Measurements from ENCODE around the gene HTR6.

HTR6 gene

DNA sequence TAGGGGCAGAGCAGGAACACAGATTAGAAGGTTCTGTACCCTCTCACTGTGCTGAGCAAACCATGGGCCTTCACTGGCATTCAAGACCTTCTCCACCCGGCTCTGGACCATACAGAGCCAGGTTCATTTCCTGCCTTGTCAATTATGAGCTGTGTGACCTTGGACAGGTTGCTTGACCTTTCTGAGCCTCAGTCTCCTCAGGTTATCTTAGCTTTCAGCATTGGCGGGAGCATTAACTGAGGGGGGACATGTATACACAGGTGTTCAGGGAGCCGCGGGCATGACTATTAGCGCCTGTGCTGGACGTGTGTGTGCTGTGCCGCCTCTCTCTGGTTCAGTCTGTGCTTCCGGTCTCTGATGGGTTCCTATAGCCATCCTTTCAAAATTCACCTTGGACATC lies 32.1 kb downstream of the HTR6 start:
- Histone ChIP-seq H3K9me3 (ENCODE audit: control insufficient read depth, low read depth, low read length) (no peaks in the 10 kb centered on the region), H3K4me3 (ENCODE audit: low read length) (no peak overlapping the region), H3K4me1 (ENCODE audit: control insufficient read depth, low read depth, low read length) (no peaks in the 10 kb centered on the region), H3K36me3 (ENCODE audit: control insufficient read depth, low read depth, low read length) (no peaks in the 10 kb centered on the region), H3K9ac (ENCODE audit: low read length) (no peak overlapping the region), H3K27ac (ENCODE audit: low read length) (no peak overlapping the region), H3K27me3 (ENCODE audit: control insufficient read depth, insufficient read depth, low read length) (no peaks in the 10 kb centered on the region)

DNA sequence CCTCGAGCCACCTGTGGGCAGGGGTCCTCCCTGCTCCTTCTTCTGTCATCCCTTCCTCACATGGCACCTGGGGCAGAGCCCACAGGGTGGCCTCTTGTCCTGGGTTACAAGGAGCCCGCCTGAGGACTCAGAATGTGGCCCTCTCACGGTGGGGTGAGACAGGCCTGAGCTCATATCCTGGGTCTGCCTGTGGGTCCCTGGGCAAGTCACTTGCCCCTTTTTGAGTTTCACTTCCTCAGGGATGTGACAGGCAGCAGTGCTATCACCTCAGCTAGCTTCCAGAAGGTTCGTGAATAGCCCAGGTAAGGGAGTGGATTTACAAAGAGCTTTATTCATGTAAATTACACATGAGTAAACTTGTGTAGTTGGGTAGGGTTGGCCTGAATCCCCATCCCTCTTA lies 33.5 kb downstream of the HTR6 start:
- H3K9ac ChIP-seq (ENCODE audit: low read length), result no peak overlapping the region

DNA sequence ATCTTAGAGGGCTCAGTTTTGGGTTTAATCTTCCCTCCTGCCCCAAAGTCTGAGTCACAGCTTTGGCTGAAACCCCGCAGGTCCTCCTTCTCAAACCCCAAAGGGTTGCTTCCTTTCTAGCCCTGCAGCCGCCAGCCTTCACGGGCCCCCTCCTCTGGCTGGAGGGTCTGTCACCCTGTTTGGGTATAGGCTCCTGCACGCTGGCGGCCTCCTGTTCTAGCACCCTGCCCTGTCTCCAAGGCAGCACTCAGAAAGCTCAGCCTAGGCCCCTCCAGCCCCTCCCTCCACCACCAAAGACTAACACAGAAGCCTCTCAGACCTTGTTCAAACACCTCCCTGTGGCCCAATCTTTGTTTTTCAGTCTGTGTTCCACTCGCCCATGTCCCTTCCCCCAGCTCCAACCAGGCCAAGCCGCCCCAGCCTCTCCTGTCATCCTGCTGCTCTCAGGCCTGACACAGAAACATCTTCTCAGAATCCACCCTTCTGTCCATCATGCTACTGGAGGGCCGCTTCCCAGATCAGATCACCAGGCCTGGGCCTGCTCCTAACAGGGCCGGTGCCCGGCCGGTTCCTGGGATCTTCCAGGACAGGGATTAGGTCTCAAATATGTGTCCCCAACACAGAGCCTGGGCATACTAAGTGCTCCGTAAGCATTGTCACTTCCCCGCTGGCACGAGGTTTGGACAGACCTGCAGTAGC lies 35.6 kb downstream of the HTR6 start:
- Histone ChIP-seq H3K36me3 (ENCODE audit: control insufficient read depth, low read depth, low read length) (no peaks in the 10 kb centered on the region), H3K27me3 (ENCODE audit: control insufficient read depth, insufficient read depth, low read length) (no peaks in the 10 kb centered on the region), H3K27ac (ENCODE audit: low read length) (no peak overlapping the region), H3K9ac (ENCODE audit: low read length) (no peak overlapping the region), H3K4me3 (ENCODE audit: low read length) (no peak overlapping the region), H3K4me1 (ENCODE audit: control insufficient read depth, low read depth, low read length) (peaks cover 7% of the 10 kb centered on the region), H3K9me3 (ENCODE audit: control insufficient read depth, low read depth, low read length) (no peaks in the 10 kb centered on the region)

More for the DNA sequence above, 33.5 kb downstream of the HTR6 start:
- no peaks in the 10 kb centered on the region for H3K4me1 ChIP-seq (ENCODE audit: control insufficient read depth, low read depth, low read length)
- H3K27ac ChIP-seq (ENCODE audit: low read length), result no peak overlapping the region
- H3K36me3 ChIP-seq (ENCODE audit: control insufficient read depth, low read depth, low read length), result no peaks in the 10 kb centered on the region
- no peaks in the 10 kb centered on the region for H3K27me3 ChIP-seq (ENCODE audit: control insufficient read depth, insufficient read depth, low read length)
- H3K4me3 ChIP-seq (ENCODE audit: low read length), result no peak overlapping the region
- H3K9me3 ChIP-seq (ENCODE audit: control insufficient read depth, low read depth, low read length), result no peaks in the 10 kb centered on the region

DNA sequence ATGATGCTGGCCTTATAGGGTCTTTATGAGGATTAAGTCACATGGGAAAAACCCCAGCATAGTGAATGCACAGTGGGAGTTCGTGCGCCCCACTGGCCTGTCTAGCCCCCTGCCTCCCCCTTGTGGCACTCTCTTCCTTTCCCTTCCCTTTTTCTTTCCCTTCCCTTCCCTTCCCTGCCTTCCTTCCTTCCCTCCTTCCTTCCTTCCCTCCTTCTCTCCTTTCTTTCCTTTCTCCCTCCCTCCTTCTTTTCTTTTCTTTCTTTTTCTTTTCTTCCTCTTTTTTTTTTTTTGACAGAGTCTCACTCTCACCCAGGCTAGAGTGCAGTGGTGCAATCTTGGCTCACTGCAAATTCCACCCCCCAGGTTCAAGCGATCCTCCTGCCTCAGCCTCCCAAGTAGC lies 38.6 kb downstream of the HTR6 start:
- no peak overlapping the region for H3K9ac ChIP-seq (ENCODE audit: low read length)
- no peaks in the 10 kb centered on the region for H3K27me3 ChIP-seq (ENCODE audit: control insufficient read depth, insufficient read depth, low read length)
- peaks cover 7% of the 10 kb centered on the region for H3K4me1 ChIP-seq (ENCODE audit: control insufficient read depth, low read depth, low read length)
- no peaks in the 10 kb centered on the region for H3K36me3 ChIP-seq (ENCODE audit: control insufficient read depth, low read depth, low read length)
- H3K9me3 ChIP-seq (ENCODE audit: control insufficient read depth, low read depth, low read length), result no peaks in the 10 kb centered on the region
- H3K4me3 ChIP-seq (ENCODE audit: low read length), result no peak overlapping the region
- no peak overlapping the region for H3K27ac ChIP-seq (ENCODE audit: low read length)

DNA sequence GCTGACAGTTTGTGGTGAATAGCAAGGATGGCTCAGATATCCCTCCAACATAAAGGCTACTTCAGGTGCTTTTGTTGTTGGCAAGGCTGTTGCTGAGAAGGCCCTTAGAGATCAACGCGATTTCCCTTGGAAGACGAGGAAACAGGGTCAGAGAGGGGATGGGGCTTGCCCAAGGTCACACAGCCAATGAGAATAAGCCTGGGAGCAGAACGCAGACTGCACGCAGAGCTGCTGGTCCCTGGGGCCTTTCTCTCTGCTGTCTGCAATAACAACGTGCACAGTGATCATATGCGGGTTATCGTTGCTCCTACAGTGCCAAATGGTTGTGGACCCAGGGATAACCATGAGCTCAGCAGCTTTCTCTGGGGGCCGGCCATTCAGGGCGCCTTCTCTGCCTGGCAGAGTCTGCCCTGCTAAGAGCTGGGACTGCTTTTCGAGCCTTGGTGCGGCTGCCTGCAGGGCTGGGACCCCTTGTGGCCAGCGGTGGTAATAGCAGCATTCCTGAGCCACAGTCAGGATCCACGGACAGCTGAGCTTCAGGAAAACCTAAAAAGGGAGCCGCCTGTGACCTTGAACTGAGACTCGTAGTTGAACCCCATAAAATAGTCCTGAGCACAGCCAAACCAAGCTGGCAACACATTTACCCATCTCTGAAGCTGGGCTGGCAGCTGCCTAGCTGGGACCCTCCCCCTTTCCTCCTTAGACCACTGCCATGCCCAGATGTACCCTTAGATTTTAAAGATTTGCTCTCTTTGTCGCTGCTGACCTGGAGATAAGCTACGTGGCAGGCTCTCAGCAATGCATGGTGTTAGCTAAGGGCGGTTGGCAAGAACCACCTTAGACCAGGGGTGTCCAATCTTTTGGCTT lies 39.8 kb downstream of the HTR6 start:
- Histone ChIP-seq H3K4me3 (ENCODE audit: low read length) (peak overlapping the region; percentile 1), H3K36me3 (ENCODE audit: control insufficient read depth, low read depth, low read length) (no peaks in the 10 kb centered on the region), H3K9me3 (ENCODE audit: control insufficient read depth, low read depth, low read length) (no peaks in the 10 kb centered on the region), H3K27me3 (ENCODE audit: control insufficient read depth, insufficient read depth, low read length) (no peaks in the 10 kb centered on the region), H3K27ac (ENCODE audit: low read length) (no peak overlapping the region), H3K9ac (ENCODE audit: low read length) (no peak overlapping the region), H3K4me1 (ENCODE audit: control insufficient read depth, low read depth, low read length) (peaks cover 7% of the 10 kb centered on the region)

DNA sequence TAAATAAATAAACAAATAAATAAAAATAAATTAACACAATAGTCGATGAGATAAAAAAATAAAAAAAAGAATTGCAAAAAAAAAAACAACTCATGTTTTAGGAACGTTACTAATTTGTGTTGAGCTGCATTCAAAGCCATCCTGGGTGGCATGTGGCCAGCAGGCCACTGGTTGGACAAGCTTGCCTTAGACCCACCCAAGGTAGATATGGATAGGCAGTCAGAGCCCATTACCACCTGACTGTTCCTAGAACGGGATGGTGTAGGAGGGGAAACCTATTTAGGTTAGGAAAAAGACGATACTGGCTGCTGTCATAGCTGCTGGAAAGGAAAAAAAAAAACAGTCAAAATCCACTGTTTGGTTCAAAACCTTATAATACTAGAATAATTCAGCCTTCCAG lies 40.8 kb downstream of the HTR6 start:
- H3K27me3 ChIP-seq (ENCODE audit: control insufficient read depth, insufficient read depth, low read length), result no peaks in the 10 kb centered on the region
- H3K4me1 ChIP-seq (ENCODE audit: control insufficient read depth, low read depth, low read length), result peaks cover 7% of the 10 kb centered on the region
- H3K9ac ChIP-seq (ENCODE audit: low read length), result no peak overlapping the region
- H3K27ac ChIP-seq (ENCODE audit: low read length), result no peak overlapping the region
- H3K36me3 ChIP-seq (ENCODE audit: control insufficient read depth, low read depth, low read length), result no peaks in the 10 kb centered on the region
- H3K9me3 ChIP-seq (ENCODE audit: control insufficient read depth, low read depth, low read length), result no peaks in the 10 kb centered on the region
- no peak overlapping the region for H3K4me3 ChIP-seq (ENCODE audit: low read length)

DNA sequence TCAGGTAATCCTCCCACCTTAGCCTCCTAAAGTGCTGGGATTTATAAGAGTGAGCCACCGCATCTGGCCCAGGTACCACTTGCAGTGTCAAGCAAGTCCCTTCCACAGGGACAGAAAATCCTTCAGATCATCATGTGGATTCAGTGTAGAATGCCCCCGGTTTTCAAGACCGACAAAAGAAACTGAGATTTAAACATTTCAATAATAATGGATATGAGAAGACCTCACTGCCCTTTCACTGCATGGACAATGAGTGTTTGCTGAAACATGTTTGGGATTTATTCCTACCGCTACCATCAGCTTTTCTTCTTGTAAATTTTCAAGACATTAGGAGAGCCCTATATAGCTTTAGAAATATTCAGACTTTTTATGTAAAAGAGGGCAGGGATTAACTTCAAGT lies 41.5 kb downstream of the HTR6 start:
- Histone ChIP-seq H3K27me3 (ENCODE audit: control insufficient read depth, insufficient read depth, low read length) (no peaks in the 10 kb centered on the region), H3K27ac (ENCODE audit: low read length) (no peak overlapping the region), H3K4me1 (ENCODE audit: control insufficient read depth, low read depth, low read length) (peaks cover 7% of the 10 kb centered on the region), H3K9ac (ENCODE audit: low read length) (no peak overlapping the region), H3K9me3 (ENCODE audit: control insufficient read depth, low read depth, low read length) (no peaks in the 10 kb centered on the region), H3K4me3 (ENCODE audit: low read length) (no peak overlapping the region), H3K36me3 (ENCODE audit: control insufficient read depth, low read depth, low read length) (no peaks in the 10 kb centered on the region)

DNA sequence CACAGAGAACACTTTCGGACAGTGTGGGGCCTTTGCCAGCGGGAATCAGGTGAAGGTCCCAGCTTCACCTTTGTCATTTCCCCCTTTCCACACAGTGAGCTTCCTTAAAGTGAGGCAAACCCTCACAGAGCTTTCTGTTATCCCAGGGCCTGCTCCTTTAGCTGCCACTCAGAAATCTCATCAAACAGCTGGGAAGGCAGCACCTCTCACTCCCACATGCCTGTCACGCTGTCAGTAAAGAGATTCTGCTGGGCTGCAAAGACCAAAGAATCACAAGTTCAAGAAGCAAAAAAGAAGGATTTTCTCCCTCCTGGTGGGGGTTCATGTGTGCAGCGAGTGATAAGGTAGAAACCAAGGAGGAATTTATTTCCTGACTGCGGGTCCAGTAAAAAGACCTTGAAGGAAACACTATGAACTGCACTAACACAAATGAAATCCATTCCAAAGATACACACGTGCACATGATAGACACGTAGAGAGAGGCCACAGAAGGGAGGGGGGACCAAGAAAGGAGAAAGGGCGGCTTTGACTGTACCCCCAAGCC lies 44.0 kb downstream of the HTR6 start:
- H3K36me3 ChIP-seq (ENCODE audit: control insufficient read depth, low read depth, low read length), result no peaks in the 10 kb centered on the region
- H3K9me3 ChIP-seq (ENCODE audit: control insufficient read depth, low read depth, low read length), result no peaks in the 10 kb centered on the region
- no peak overlapping the region for H3K4me3 ChIP-seq (ENCODE audit: low read length)
- no peaks in the 10 kb centered on the region for H3K27me3 ChIP-seq (ENCODE audit: control insufficient read depth, insufficient read depth, low read length)
- no peak overlapping the region for H3K27ac ChIP-seq (ENCODE audit: low read length)
- peaks cover 7% of the 10 kb centered on the region for H3K4me1 ChIP-seq (ENCODE audit: control insufficient read depth, low read depth, low read length)
- H3K9ac ChIP-seq (ENCODE audit: low read length), result no peak overlapping the region

DNA sequence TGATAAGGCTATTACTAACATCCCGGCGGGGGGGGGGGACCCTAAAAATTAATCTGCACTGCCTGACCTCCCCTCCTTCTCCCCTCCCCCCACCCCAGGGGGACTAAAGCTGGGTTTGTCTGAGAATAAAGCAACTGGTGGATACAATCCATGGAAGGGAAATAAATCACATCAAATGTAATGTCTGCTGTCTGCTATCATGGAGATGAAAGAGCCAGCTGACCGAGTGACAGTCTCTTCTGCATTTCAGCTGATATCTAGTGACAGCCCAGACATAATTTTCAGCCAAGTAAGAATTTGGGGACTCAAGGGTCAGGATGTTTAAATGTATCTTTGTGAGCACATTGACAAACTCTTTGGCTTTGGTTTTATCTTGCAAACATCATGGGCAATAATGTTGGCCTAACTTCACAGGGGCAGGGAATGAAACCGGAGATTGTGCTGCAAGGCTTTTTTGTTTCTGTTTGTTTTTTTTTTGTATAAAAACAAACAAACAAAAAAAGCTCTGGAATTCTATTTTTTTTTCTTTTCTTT lies 44.7 kb downstream of the HTR6 start:
- H3K9ac ChIP-seq (ENCODE audit: low read length), result no peak overlapping the region
- H3K9me3 ChIP-seq (ENCODE audit: control insufficient read depth, low read depth, low read length), result no peaks in the 10 kb centered on the region
- no peaks in the 10 kb centered on the region for H3K36me3 ChIP-seq (ENCODE audit: control insufficient read depth, low read depth, low read length)
- H3K4me1 ChIP-seq (ENCODE audit: control insufficient read depth, low read depth, low read length), result peaks cover under 1% of the 10 kb centered on the region
- H3K27me3 ChIP-seq (ENCODE audit: control insufficient read depth, insufficient read depth, low read length), result no peaks in the 10 kb centered on the region
- H3K27ac ChIP-seq (ENCODE audit: low read length), result no peak overlapping the region
- H3K4me3 ChIP-seq (ENCODE audit: low read length), result no peak overlapping the region

DNA sequence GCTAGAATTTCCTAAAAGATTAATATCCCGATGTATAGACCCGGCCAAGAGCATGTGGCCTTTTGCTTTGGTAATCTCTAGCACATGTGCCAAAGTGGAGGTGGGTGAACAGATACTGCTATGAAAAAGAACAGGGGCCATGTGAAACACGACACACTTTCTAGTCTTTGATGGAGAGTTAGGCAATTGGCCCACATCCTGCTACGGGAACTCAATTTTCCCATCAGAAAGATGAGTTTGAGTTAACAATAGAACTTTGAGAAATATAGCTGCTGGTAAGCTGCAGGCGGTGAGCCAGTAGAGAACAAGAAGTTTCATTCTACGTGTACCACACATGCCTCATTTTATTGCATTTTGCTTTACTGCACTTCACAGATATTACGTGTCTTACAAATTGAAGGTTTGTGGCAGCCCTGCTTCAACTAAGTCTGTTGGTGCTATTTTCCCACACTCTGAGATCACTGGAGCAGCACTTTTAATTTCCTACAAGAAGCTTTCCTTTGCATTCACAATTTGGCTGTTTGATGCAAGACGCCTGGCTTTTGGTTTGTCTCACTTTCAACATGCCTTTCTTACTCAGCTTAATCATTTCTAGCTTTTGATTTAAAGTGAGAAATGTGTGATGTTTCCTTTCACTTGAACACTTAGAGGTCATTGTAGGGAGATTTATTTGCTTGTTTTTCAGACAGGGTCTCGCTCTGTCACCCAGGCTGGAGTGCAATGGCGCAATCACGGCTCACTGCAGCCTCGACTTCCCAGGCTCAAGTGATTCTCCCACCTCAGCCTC lies 46.3 kb downstream of the HTR6 start:
- H3K9me3 ChIP-seq (ENCODE audit: control insufficient read depth, low read depth, low read length), result no peaks in the 10 kb centered on the region

DNA sequence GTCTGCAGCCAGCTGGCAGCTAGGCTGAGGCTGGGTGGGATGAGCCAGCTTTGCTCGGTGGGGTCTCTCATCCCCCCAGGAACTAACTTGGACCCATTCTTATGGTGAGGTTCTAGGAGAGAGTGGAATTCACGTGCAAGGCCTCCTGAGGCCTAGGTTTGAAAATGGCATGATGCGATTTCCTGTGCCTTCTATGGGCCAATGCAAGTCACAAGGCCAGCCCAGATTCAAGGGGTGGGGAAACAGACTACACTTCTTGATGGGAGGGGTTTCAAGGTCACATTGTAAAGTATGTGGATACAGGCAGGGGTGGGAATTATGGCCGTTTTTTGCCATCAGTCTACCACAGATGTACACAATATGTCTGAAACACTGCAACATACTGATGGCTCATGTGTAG lies 48.3 kb downstream of the HTR6 start:
- Histone ChIP-seq H3K36me3 (ENCODE audit: control insufficient read depth, low read depth, low read length) (no peaks in the 10 kb centered on the region), H3K27me3 (ENCODE audit: control insufficient read depth, insufficient read depth, low read length) (no peaks in the 10 kb centered on the region), H3K9me3 (ENCODE audit: control insufficient read depth, low read depth, low read length) (no peaks in the 10 kb centered on the region), H3K4me1 (ENCODE audit: control insufficient read depth, low read depth, low read length) (no peaks in the 10 kb centered on the region), H3K4me3 (ENCODE audit: low read length) (no peak overlapping the region), H3K27ac (ENCODE audit: low read length) (no peak overlapping the region), H3K9ac (ENCODE audit: low read length) (no peak overlapping the region)

More for the DNA sequence above, 46.3 kb downstream of the HTR6 start:
- H3K27me3 ChIP-seq (ENCODE audit: control insufficient read depth, insufficient read depth, low read length), result no peaks in the 10 kb centered on the region
- H3K27ac ChIP-seq (ENCODE audit: low read length), result no peak overlapping the region
- H3K36me3 ChIP-seq (ENCODE audit: control insufficient read depth, low read depth, low read length), result no peaks in the 10 kb centered on the region
- H3K9ac ChIP-seq (ENCODE audit: low read length), result no peak overlapping the region
- H3K4me3 ChIP-seq (ENCODE audit: low read length), result no peak overlapping the region
- no peaks in the 10 kb centered on the region for H3K4me1 ChIP-seq (ENCODE audit: control insufficient read depth, low read depth, low read length)
